Esophagus squamous epithelium (tissue), 5 donors: Measurements from ENCODE around the gene SMC6. TPM values are rescaled to one million over a fixed set of nuclear protein-coding genes. Genes with fewer than 3 reads are reported as not detected.

ENCODE experiments used
- DNase-seq: peaks from one replicate; lab custom pipeline; 2025; lab: John Stamatoyannopoulos, UW
- H3K27ac ChIP-seq, 4 donors: fragments of 200-600 bp; sonication (generic); one replicate each; pipeline ENCODE4 v1.5.1; 2016 to 2019; ENCODE audit warnings: mild to moderate bottlenecking in 1 of 4
- H3K27me3 ChIP-seq, 4 donors: fragments of 200-600 bp; sonication (generic); 1 replicate in 3 of 4; 2 replicates in 1 of 4; pipeline versions ENCODE4 v1.5.1 to v1.6.0; 2017 to 2021; ENCODE audit warnings: antibody characterized with exemption in 1 of 4
- H3K36me3 ChIP-seq, 3 donors: fragments of 200-600 bp; sonication (generic); one replicate each; pipeline ENCODE4 v1.5.1; 2016 to 2019
- H3K4me1 ChIP-seq, 3 donors: fragments of 200-600 bp; sonication (generic); one replicate each; pipeline ENCODE4 v1.5.1; 2017 to 2019
- H3K4me3 ChIP-seq, 4 donors: fragments of 200-600 bp; sonication (generic); 1 replicate in 3 of 4; 2 replicates in 1 of 4; pipeline ENCODE4 v1.5.1; 2016 to 2019; ENCODE audit warnings: mild to moderate bottlenecking in 2 of 4, moderate library complexity in 1 of 4
- H3K9me3 ChIP-seq, 3 donors: fragments of 200-600 bp; sonication (generic); one replicate each; pipeline ENCODE4 v1.5.1; 2016 to 2019
- POLR2A ChIP-seq, 4 donors: fragments of 450-650 bp; IDR thresholded peaks; one replicate each; pipeline ENCODE4 v1.6.1; 2017; ENCODE audit warnings: antibody characterized with exemption in 4 of 4, mild to moderate bottlenecking in 4 of 4, moderate library complexity in 3 of 4
- WGBS, 2 donors: methylation state at CpG; one replicate each; pipeline ENCODE4 v1.1.5; 2018; 5-methylcytosine and 5-hydroxymethylcytosine counted together
- intact Hi-C: fragments of 100-400 bp; cut with DNase I; formaldehyde crosslinking; loops from one replicate; pipeline ENCODE4 v1.15.0; 2022
- total RNA-seq, 4 donors: library from RNA; depleted of rRNA; stranded (reverse); fragments of >200 nt; gene quantifications; one replicate each; pipeline ENCODE4 v1.1.0, GENCODE V29; 2016
- TF ChIP-seq, protein P1 (sequence below), 6 experiments: fragments of 450-650 bp in 4 of 6; fragments of 200-600 bp in 2 of 6; sonication (generic) in 2 of 6; IDR thresholded peaks; one replicate each; pipeline ENCODE4 v1.5.1; 2016 to 2019; ENCODE audit warnings: antibody characterized with exemption in 6 of 6, mild to moderate bottlenecking in 4 of 6, moderate library complexity in 4 of 6
- donor health status: DM: yes; HTN: yes; CAD: no.

Gene SMC6
- total RNA-seq, 4 donors from 2014 or later = 25.3 to 40.4 (median 31.7) TPM

DNA sequence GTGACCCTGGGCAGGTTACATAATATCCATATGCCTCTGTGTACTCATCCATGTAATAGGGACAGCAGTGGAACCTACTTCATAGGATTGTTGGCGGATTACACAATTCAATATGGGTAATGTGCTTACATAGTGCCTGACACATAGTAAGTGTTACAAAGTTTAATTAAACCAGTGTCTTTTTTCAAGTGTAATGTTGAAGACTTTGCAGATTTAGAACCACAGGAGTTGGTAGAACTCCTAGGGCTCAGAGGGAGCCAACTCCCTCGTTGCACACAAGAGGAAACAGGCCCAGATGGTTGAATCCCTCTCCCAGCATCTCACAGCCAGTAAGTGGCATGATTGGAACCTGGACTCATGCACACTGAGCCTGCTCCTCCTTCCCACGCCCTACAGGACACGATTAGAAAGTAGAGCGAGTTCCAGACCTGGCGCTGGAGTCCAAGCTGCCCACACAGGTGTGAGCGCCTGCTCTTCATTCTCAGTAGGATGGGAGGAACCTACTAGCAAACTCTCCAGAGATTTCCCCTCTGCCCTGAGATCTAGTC, 115.3 kb downstream of the SMC6 start:
- H3K27me3 ChIP-seq = no peaks in the 10 kb centered on the region
- peaks cover 0 to 10% (median 7%) of the 10 kb centered on the region in 3 donors for H3K4me1 ChIP-seq
- no peaks in the 10 kb centered on the region for H3K9me3 ChIP-seq
- no peak overlapping the region for H3K27ac ChIP-seq
- no peak overlapping the region for H3K4me3 ChIP-seq
- intact Hi-C loops = no loop called here
- H3K36me3 ChIP-seq = peaks cover 0 to 16% (median 0%) of the 10 kb centered on the region in 3 donors
- no peak for DNase-seq
- no peak for TF ChIP-seq POLR2A (IDR thresholded peaks at IDR 0.05)
- TF ChIP-seq, protein P1, sequence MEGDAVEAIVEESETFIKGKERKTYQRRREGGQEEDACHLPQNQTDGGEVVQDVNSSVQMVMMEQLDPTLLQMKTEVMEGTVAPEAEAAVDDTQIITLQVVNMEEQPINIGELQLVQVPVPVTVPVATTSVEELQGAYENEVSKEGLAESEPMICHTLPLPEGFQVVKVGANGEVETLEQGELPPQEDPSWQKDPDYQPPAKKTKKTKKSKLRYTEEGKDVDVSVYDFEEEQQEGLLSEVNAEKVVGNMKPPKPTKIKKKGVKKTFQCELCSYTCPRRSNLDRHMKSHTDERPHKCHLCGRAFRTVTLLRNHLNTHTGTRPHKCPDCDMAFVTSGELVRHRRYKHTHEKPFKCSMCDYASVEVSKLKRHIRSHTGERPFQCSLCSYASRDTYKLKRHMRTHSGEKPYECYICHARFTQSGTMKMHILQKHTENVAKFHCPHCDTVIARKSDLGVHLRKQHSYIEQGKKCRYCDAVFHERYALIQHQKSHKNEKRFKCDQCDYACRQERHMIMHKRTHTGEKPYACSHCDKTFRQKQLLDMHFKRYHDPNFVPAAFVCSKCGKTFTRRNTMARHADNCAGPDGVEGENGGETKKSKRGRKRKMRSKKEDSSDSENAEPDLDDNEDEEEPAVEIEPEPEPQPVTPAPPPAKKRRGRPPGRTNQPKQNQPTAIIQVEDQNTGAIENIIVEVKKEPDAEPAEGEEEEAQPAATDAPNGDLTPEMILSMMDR (IDR thresholded peaks at IDR 0.05) = no peak
- 83 to 100% methylated on average over 1 to 7 of the region's 7 CpGs for WGBS, 2 donors

DNA sequence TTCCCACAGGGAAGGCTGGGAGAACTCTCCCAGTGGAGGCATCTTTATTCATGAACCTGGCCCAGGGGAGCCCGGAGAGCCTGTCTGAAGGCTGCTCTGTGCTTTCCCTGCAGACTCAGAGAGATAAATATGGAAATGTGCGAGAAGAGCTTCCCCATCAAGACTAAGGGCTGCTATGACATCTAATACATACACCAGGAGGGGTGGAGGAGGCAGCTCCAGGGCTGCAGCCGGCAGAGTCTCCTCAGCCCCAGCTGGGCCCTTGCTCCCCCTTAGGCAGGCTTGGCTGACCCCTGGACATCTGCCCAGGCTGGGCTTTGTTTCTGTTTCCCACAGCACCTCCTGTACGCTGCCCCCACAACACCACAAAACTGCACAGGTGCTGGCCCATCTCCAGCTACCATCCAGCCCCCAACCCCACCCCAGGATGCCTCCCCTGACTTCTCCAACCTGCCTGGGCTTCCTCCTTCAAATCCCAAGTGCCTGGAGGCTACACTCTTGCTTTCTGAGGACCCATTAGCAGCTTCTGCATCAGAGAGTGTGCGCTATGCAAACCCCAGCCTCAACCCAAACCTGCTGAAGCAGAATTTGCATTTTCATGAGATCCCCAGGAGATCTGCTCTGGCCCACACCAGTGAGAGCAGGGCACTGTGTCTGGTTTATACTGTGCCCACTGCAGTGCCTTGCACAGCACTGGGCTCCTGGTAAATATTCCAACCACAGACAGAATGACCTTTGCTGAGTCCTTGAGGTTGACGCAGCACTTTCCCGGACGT, 116.3 kb downstream of the SMC6 start:
- WGBS, 2 donors = 75 to 85% methylated on average over 6 to 7 of the region's 8 CpGs
- Histone ChIP-seq H3K27me3 (no peaks in the 10 kb centered on the region), H3K9me3 (no peaks in the 10 kb centered on the region), H3K4me3 (no peak overlapping the region), H3K27ac (no peak overlapping the region), H3K36me3 (peaks cover 0 to 21% (median 0%) of the 10 kb centered on the region in 3 donors), H3K4me1 (peaks cover 0 to under 1% (median 0%) of the 10 kb centered on the region in 3 donors)
- DNase-seq = no peak
- intact Hi-C loops = no loop called here
- TF ChIP-seq, protein P1 (IDR thresholded peaks at IDR 0.05) = no peak
- TF ChIP-seq POLR2A (IDR thresholded peaks at IDR 0.05) = no peak

DNA sequence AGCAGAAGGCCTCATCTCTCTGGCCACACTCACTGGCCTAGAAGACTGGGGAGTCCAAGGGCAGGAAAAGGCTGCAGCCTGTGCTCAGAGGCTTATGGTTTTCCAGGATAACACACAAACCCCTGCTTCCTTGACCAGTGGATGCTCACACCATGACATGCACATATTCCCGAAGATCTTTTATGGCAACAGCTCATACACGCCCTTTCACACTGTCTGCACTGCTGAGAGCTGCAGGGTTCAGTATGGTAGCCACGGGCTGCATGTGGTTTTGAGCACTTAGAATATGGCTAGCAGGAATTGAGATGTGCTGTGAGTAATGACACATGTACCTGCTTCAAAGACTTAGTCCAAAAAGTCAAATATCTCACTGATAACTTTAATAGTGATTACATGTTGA, 117.4 kb downstream of the SMC6 start:
- H3K4me1 ChIP-seq = no peaks in the 10 kb centered on the region
- H3K9me3 ChIP-seq = no peaks in the 10 kb centered on the region
- no peak overlapping the region for H3K27ac ChIP-seq
- no peak overlapping the region for H3K4me3 ChIP-seq
- intact Hi-C loops = no loop called here
- DNase-seq = no peak
- 76 to 90% methylated on average over 3 of the region's 3 CpGs for WGBS, 2 donors
- no peaks in the 10 kb centered on the region for H3K27me3 ChIP-seq
- TF ChIP-seq POLR2A (IDR thresholded peaks at IDR 0.05) = no peak
- TF ChIP-seq, protein P1 (IDR thresholded peaks at IDR 0.05) = no peak
- peaks cover 0 to 25% (median 0%) of the 10 kb centered on the region in 3 donors for H3K36me3 ChIP-seq

DNA sequence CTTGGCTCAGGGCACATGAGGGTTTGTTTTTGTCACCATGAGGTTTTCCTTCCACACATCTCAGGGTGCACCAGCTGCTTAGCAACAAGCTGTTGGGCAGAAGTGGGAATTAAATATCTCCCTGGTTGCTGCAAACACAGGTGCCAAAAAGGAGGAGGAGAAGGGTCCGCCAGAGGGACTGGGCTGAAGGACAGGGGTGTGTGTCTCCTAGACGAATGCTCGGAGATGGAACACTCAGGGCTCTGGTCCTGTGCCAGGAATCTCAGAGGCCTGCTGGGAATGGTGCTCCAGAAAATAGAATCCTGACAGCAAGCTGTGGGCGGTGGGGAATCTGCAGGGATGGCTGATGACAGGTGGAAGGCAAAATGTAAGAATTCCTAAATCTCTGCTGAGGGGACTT, 118.6 kb downstream of the SMC6 start:
- no peak overlapping the region for H3K27ac ChIP-seq
- H3K36me3 ChIP-seq = peaks cover 0 to 25% (median 0%) of the 10 kb centered on the region in 3 donors
- TF ChIP-seq, protein P1 (IDR thresholded peaks at IDR 0.05) = no peak
- no peak for TF ChIP-seq POLR2A (IDR thresholded peaks at IDR 0.05)
- no peaks in the 10 kb centered on the region for H3K4me1 ChIP-seq
- 64 to 88% methylated on average over 4 of the region's 4 CpGs for WGBS, 2 donors
- intact Hi-C loops = no loop called here
- no peak for DNase-seq
- H3K27me3 ChIP-seq = no peaks in the 10 kb centered on the region
- H3K4me3 ChIP-seq = no peak overlapping the region
- no peaks in the 10 kb centered on the region for H3K9me3 ChIP-seq

DNA sequence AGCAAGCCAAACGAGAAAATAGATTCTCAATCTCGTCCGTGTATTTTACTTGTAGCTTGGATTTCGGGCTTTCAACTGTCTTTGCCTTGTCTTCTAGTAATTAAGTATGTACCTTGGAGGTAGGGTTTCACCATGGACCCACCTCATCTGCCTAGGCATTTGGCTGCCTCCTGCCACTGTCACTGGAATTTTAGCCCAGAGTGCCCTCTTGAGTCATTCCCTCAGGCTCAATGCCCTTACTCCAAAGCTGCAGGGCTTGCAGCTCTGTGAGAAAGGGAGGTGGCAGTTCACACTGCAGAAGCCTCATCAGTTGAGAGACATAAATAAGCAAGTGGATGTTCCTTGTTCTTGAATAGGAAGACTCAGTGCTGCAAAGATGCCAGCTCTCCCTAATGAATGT, 123.5 kb downstream of the SMC6 start:
- intact Hi-C loops = no loop called here
- DNase-seq = no peak
- TF ChIP-seq, protein P1 (IDR thresholded peaks at IDR 0.05) = no peak
- no peak for TF ChIP-seq POLR2A (IDR thresholded peaks at IDR 0.05)
- H3K4me1 ChIP-seq = peaks cover 0 to 12% (median 0%) of the 10 kb centered on the region in 3 donors
- WGBS, 2 donors = 91 to 93% methylated on average over 4 of the region's 4 CpGs
- no peak overlapping the region for H3K27ac ChIP-seq
- no peaks in the 10 kb centered on the region for H3K27me3 ChIP-seq
- H3K9me3 ChIP-seq = no peaks in the 10 kb centered on the region
- H3K36me3 ChIP-seq = peaks cover 0 to 21% (median 0%) of the 10 kb centered on the region in 3 donors
- H3K4me3 ChIP-seq = no peak overlapping the region
